GM12873 (cell line): ENCODE measurements around the gene GPS1.

ENCODE experiments used
- TF ChIP-seq, protein P1 (sequence below): IDR thresholded peaks from 2 replicates; pipeline ENCODE4 v1.5.1; 2012; ENCODE audit warnings: low read depth, mild to moderate bottlenecking, moderate library complexity, low read length, control low read depth; ENCODE audit not compliant: insufficient read depth; ENCODE audit errors: missing control alignments

The GPS1 gene

GRCh38 chr17:82031303-82031884 lies 20.3 kb upstream of the GPS1 start, which contains the start of gene RAC3:
RAC3 (plus strand) TSS chr17:82031678; CDS start chr17:82031762, 84 bp downstream.
- TF ChIP-seq, protein P1, sequence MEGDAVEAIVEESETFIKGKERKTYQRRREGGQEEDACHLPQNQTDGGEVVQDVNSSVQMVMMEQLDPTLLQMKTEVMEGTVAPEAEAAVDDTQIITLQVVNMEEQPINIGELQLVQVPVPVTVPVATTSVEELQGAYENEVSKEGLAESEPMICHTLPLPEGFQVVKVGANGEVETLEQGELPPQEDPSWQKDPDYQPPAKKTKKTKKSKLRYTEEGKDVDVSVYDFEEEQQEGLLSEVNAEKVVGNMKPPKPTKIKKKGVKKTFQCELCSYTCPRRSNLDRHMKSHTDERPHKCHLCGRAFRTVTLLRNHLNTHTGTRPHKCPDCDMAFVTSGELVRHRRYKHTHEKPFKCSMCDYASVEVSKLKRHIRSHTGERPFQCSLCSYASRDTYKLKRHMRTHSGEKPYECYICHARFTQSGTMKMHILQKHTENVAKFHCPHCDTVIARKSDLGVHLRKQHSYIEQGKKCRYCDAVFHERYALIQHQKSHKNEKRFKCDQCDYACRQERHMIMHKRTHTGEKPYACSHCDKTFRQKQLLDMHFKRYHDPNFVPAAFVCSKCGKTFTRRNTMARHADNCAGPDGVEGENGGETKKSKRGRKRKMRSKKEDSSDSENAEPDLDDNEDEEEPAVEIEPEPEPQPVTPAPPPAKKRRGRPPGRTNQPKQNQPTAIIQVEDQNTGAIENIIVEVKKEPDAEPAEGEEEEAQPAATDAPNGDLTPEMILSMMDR, result no peak

GRCh38 chr17:82031885-82032627 lies 19.6 kb upstream of the GPS1 start:
- TF ChIP-seq, protein P1, result no peak

- TF ChIP-seq, protein P1, result no peak
Measured at GRCh38 chr17:82033359-82034085, 18.2 kb upstream of the GPS1 start.

- TF ChIP-seq, protein P1, result no peak
Measured at GRCh38 chr17:82034371-82035011, 17.2 kb upstream of the GPS1 start.

GRCh38 chr17:82035488-82035887 lies 16.2 kb upstream of the GPS1 start:
- TF ChIP-seq, protein P1, result no peak

GRCh38 chr17:82035956-82036633 lies 15.6 kb upstream of the GPS1 start:
- TF ChIP-seq, protein P1, result no peak
